Muscle layer of colon (tissue), 2 donors: ENCODE results near the gene RANBP9.

Experiments used
- H3K27ac ChIP-seq: one replicate; pipeline ENCODE4 v1.7.0; 2013; ENCODE audit warnings: low read depth, mild to moderate bottlenecking, low read length, moderate library complexity
- H3K27me3 ChIP-seq, 2 donors: one replicate each; pipeline ENCODE4 v1.7.0; 2013; ENCODE audit warnings: low read length in 2 of 2, mild to moderate bottlenecking in 2 of 2; ENCODE audit not compliant: insufficient read depth in 2 of 2, control insufficient read depth in 1 of 2
- H3K36me3 ChIP-seq: one replicate; pipeline ENCODE4 v1.7.0; 2013; ENCODE audit warnings: mild to moderate bottlenecking, low read length; ENCODE audit not compliant: insufficient read depth
- H3K4me1 ChIP-seq: one replicate; pipeline ENCODE4 v1.7.0; 2013; ENCODE audit warnings: mild to moderate bottlenecking, low read length; ENCODE audit not compliant: insufficient read depth
- H3K4me3 ChIP-seq, 2 donors: one replicate each; pipeline ENCODE4 v1.7.0; 2013; ENCODE audit warnings: low read length in 2 of 2, low read depth in 1 of 2, mild to moderate bottlenecking in 1 of 2, moderate library complexity in 1 of 2
- H3K9ac ChIP-seq: one replicate; pipeline ENCODE4 v1.7.0; 2013; ENCODE audit warnings: low read length
- H3K9me3 ChIP-seq: one replicate; pipeline ENCODE4 v1.7.0; 2013; ENCODE audit warnings: mild to moderate bottlenecking, low read length
- donor health status: abdominal sarcoma.
- donor health status: Adenocarcinoma of cecum.

RANBP9 gene

GRCh38 chr6:13729891-13730290 lies 18.3 kb upstream of the RANBP9 start:
- Histone ChIP-seq H3K27me3 (no peaks in the 10 kb centered on the region), H3K9me3 (no peaks in the 10 kb centered on the region), H3K4me1 (peaks cover 11% of the 10 kb centered on the region), H3K9ac (no peak overlapping the region), H3K4me3 (no peak overlapping the region), H3K36me3 (no peaks in the 10 kb centered on the region), H3K27ac (no peak overlapping the region)

- Histone ChIP-seq H3K4me1 (no peaks in the 10 kb centered on the region), H3K9me3 (no peaks in the 10 kb centered on the region), H3K27ac (no peak overlapping the region)
These were observed 13.9 kb upstream of the RANBP9 start for GRCh38 chr6:13725570-13725969.

GRCh38 chr6:13725052-13725451 lies 13.4 kb upstream of the RANBP9 start:
- Histone ChIP-seq H3K4me1 (no peaks in the 10 kb centered on the region), H3K27ac (no peak overlapping the region)

More at GRCh38 chr6:13725570-13725969, 13.9 kb upstream of the RANBP9 start:
- no peaks in the 10 kb centered on the region for H3K36me3 ChIP-seq
- H3K4me3 ChIP-seq = no peak overlapping the region
- no peaks in the 10 kb centered on the region for H3K27me3 ChIP-seq
- no peak overlapping the region for H3K9ac ChIP-seq

GRCh38 chr6:13724182-13724581 lies 12.5 kb upstream of the RANBP9 start:
- Histone ChIP-seq H3K4me1 (no peaks in the 10 kb centered on the region), H3K9me3 (no peaks in the 10 kb centered on the region), H3K27ac (no peak overlapping the region), H3K4me3 (no peak overlapping the region), H3K9ac (no peak overlapping the region), H3K36me3 (no peaks in the 10 kb centered on the region), H3K27me3 (no peaks in the 10 kb centered on the region)

More at GRCh38 chr6:13725052-13725451, 13.4 kb upstream of the RANBP9 start:
- Histone ChIP-seq H3K9ac (no peak overlapping the region), H3K9me3 (no peaks in the 10 kb centered on the region), H3K27me3 (no peaks in the 10 kb centered on the region), H3K4me3 (no peak overlapping the region), H3K36me3 (no peaks in the 10 kb centered on the region)

GRCh38 chr6:13722880-13723279 lies 11.2 kb upstream of the RANBP9 start:
- Histone ChIP-seq H3K9me3 (no peaks in the 10 kb centered on the region), H3K4me1 (no peaks in the 10 kb centered on the region), H3K27me3 (no peaks in the 10 kb centered on the region), H3K27ac (no peak overlapping the region), H3K4me3 (no peak overlapping the region), H3K9ac (no peak overlapping the region), H3K36me3 (no peaks in the 10 kb centered on the region)

- Histone ChIP-seq H3K9ac (no peak overlapping the region), H3K27me3 (no peaks in the 10 kb centered on the region), H3K4me1 (peaks cover 4% of the 10 kb centered on the region), H3K9me3 (no peaks in the 10 kb centered on the region), H3K27ac (no peak overlapping the region), H3K36me3 (no peaks in the 10 kb centered on the region), H3K4me3 (no peak overlapping the region)
These were observed 6.5 kb upstream of the RANBP9 start for GRCh38 chr6:13718123-13718458.

- Histone ChIP-seq H3K27me3 (no peaks in the 10 kb centered on the region), H3K9me3 (no peaks in the 10 kb centered on the region), H3K4me1 (peaks cover 8% of the 10 kb centered on the region), H3K9ac (no peak overlapping the region), H3K36me3 (no peaks in the 10 kb centered on the region), H3K4me3 (no peak overlapping the region), H3K27ac (no peak overlapping the region)
These were observed 5.3 kb upstream of the RANBP9 start for GRCh38 chr6:13716955-13717295.

- no peak overlapping the region for H3K27ac ChIP-seq
- H3K9ac ChIP-seq = no peak overlapping the region
- no peaks in the 10 kb centered on the region for H3K36me3 ChIP-seq
- H3K4me3 ChIP-seq = no peak overlapping the region
- H3K4me1 ChIP-seq = peaks cover 8% of the 10 kb centered on the region
- H3K9me3 ChIP-seq = no peaks in the 10 kb centered on the region
- H3K27me3 ChIP-seq = no peaks in the 10 kb centered on the region
These were observed 4.8 kb upstream of the RANBP9 start for GRCh38 chr6:13716225-13716954.

GRCh38 chr6:13715444-13715883 lies 3.8 kb upstream of the RANBP9 start:
- no peak overlapping the region for H3K4me3 ChIP-seq

GRCh38 chr6:13712599-13712898 lies 914 bp upstream of the RANBP9 start:
- Histone ChIP-seq H3K9ac (peak overlapping the region; percentile 88), H3K36me3 (no peaks in the 10 kb centered on the region), H3K27ac (peak overlapping the region; percentile 88), H3K4me1 (peaks cover 26% of the 10 kb centered on the region), H3K9me3 (no peaks in the 10 kb centered on the region), H3K27me3 (no peaks in the 10 kb centered on the region), H3K4me3 (peak overlapping the region in 1 of 2 donors; percentile 66)

More at GRCh38 chr6:13715444-13715883, 3.8 kb upstream of the RANBP9 start:
- Histone ChIP-seq H3K9me3 (no peaks in the 10 kb centered on the region), H3K27me3 (no peaks in the 10 kb centered on the region), H3K36me3 (no peaks in the 10 kb centered on the region), H3K27ac (no peak overlapping the region), H3K9ac (no peak overlapping the region), H3K4me1 (peaks cover 8% of the 10 kb centered on the region)

- Histone ChIP-seq H3K4me1 (peaks cover 26% of the 10 kb centered on the region), H3K27me3 (no peaks in the 10 kb centered on the region), H3K27ac (peak overlapping the region; percentile 76), H3K9ac (no peak overlapping the region), H3K9me3 (no peaks in the 10 kb centered on the region), H3K36me3 (no peaks in the 10 kb centered on the region), H3K4me3 (peak overlapping the region; percentile 24 to 62)
These were observed 307 bp downstream of the RANBP9 start for GRCh38 chr6:13711324-13711732.

GRCh38 chr6:13710552-13711323 lies 897 bp downstream of the RANBP9 start:
- Histone ChIP-seq H3K36me3 (no peaks in the 10 kb centered on the region), H3K27me3 (no peaks in the 10 kb centered on the region), H3K4me3 (peak overlapping the region; percentile 90 to 92), H3K9me3 (no peaks in the 10 kb centered on the region), H3K27ac (peak overlapping the region; percentile 67), H3K4me1 (peaks cover 26% of the 10 kb centered on the region), H3K9ac (peak overlapping the region; percentile 95)
